GM19395 (cell line): ENCODE measurements around the gene C10orf53.
"Not testable (repeated sequence)": the region's sequence is repeated elsewhere in the genome, so short reads cannot be mapped to it uniquely, and the experiment has no call there.

Experiments used
- ATAC-seq: cut with Tn5 transposase; IDR thresholded peaks from one replicate; pipeline ENCODE4 v1.9.1; 2021; ENCODE audit warnings: mild to moderate bottlenecking, moderate library complexity; ENCODE audit not compliant: unreplicated experiment

Gene C10orf53

GRCh38 chr10:49686651-49687050 is 7.2 kb downstream of the C10orf53 start:
- no peak for ATAC-seq

GRCh38 chr10:49688261-49688846 is 8.9 kb downstream of the C10orf53 start:
- ATAC-seq, result no peak

- ATAC-seq, result no peak
Observed at GRCh38 chr10:49688920-49689319, 9.5 kb downstream of the C10orf53 start.

GRCh38 chr10:49689882-49690510 is 10.5 kb downstream of the C10orf53 start:
- ATAC-seq, result no peak

- ATAC-seq, result no peak
Observed at GRCh38 chr10:49690698-49691356, 11.4 kb downstream of the C10orf53 start.

- ATAC-seq, result no peak
Observed at GRCh38 chr10:49691588-49691987, 12.1 kb downstream of the C10orf53 start.

GRCh38 chr10:49694466-49694865 is 15.0 kb downstream of the C10orf53 start:
- ATAC-seq, result no peak

- ATAC-seq, result no peak
Observed at GRCh38 chr10:49696311-49696710, 16.9 kb downstream of the C10orf53 start.

- ATAC-seq, result no peak
Observed at GRCh38 chr10:49698679-49699078, 19.2 kb downstream of the C10orf53 start.

- ATAC-seq, result no peak
Observed at GRCh38 chr10:49700211-49700610, 20.8 kb downstream of the C10orf53 start.

GRCh38 chr10:49700997-49701396 is 21.5 kb downstream of the C10orf53 start:
- ATAC-seq, result no peak

GRCh38 chr10:49707585-49707984 is 28.1 kb downstream of the C10orf53 start:
- no peak for ATAC-seq

GRCh38 chr10:49709934-49710333 is 30.5 kb downstream of the C10orf53 start:
- ATAC-seq, result no peak

- no peak for ATAC-seq
Observed at GRCh38 chr10:49710966-49711365, 31.5 kb downstream of the C10orf53 start.

- ATAC-seq, result no peak
Observed at GRCh38 chr10:49711481-49711880, 32.0 kb downstream of the C10orf53 start.

GRCh38 chr10:49713266-49713665 is 33.8 kb downstream of the C10orf53 start:
- ATAC-seq, result no peak

- not testable (repeated sequence) for ATAC-seq
Observed at GRCh38 chr10:49715157-49715556, 35.7 kb downstream of the C10orf53 start.

GRCh38 chr10:49726593-49726992 is 47.1 kb downstream of the C10orf53 start:
- ATAC-seq, result no peak

GRCh38 chr10:49733866-49734265 is 54.4 kb downstream of the C10orf53 start:
- no peak for ATAC-seq

- no peak for ATAC-seq
Observed at GRCh38 chr10:49734676-49735075, 55.2 kb downstream of the C10orf53 start.

- ATAC-seq, result no peak
Observed at GRCh38 chr10:49735161-49735560, 55.7 kb downstream of the C10orf53 start.

GRCh38 chr10:49735848-49736563 is 56.6 kb downstream of the C10orf53 start:
- no peak for ATAC-seq
